Ascending aorta (tissue), 2 donors: ENCODE measurements around the gene BMP6. TPM values are rescaled to one million over a fixed set of nuclear protein-coding genes. Genes with fewer than 3 reads are reported as not detected.

Source experiments
- DNase-seq, 2 donors: peaks; one replicate each; pipeline ENCODE4 v3.0.0-alpha.2; 2019; ENCODE audit warnings: low spot score in 2 of 2
- H3K27ac ChIP-seq, 2 donors: fragments of 200-600 bp; sonication (generic); one replicate each; pipeline ENCODE4 v1.5.1; 2016 to 2017; ENCODE audit warnings: mild to moderate bottlenecking in 1 of 2
- H3K27me3 ChIP-seq: fragments of 200-600 bp; sonication (generic); one replicate; pipeline ENCODE4 v1.5.1; 2017
- H3K36me3 ChIP-seq, 2 donors: fragments of 200-600 bp; sonication (generic); one replicate each; pipeline ENCODE4 v1.5.1; 2016
- H3K4me1 ChIP-seq, 2 donors: fragments of 200-600 bp; sonication (generic); one replicate each; pipeline ENCODE4 v1.5.1; 2016 to 2017; ENCODE audit warnings: mild to moderate bottlenecking in 1 of 2
- H3K4me3 ChIP-seq, 2 donors: fragments of 200-600 bp; sonication (generic); one replicate each; pipeline ENCODE4 v1.5.1; 2016 to 2017; ENCODE audit warnings: mild to moderate bottlenecking in 1 of 2
- H3K9me3 ChIP-seq, 2 donors: fragments of 200-600 bp; sonication (generic); one replicate each; pipeline ENCODE4 v1.5.1; 2016
- CTCF ChIP-seq, 3 experiments: fragments of 200-600 bp in 2 of 3; fragments of 450-650 bp in 1 of 3; sonication (generic) in 2 of 3; IDR thresholded peaks; one replicate each; pipeline ENCODE4 v1.5.1; 2016 to 2019; ENCODE audit warnings: antibody characterized with exemption in 3 of 3, mild to moderate bottlenecking in 1 of 3, moderate library complexity in 1 of 3
- intact Hi-C: fragments of 100-400 bp; cut with DNase I; formaldehyde crosslinking; loops from one replicate; pipeline ENCODE4 v1.15.1; 2023
- total RNA-seq: library from RNA; depleted of rRNA; stranded (reverse); fragments of >200 nt; gene quantifications from one replicate; pipeline ENCODE4 v1.1.0, GENCODE V29; 2016

BMP6 gene
- total RNA-seq, 1 donor from 2014 or later = 16.0 TPM

DNA sequence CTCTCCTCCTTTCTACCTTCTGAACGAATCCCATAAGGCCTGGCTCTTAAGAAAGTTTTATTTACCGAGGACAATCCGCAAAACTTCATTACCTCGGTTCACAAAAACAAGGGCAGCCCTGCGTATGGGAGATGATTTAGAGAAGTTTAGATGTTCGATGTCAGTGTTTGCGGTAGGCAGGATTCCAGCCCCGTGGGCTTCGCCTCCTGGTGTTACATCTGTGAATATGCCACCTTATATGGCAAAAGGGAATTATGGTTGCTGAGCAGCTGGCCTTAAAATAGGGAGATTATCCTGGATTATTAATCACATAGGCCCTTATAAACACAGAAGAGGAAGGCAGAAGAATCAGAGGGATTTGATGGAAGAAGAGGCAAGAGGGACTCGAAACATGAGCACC is 21.1 kb downstream of the BMP6 start:
- H3K9me3 ChIP-seq = no peaks in the 10 kb centered on the region
- no peak for TF ChIP-seq CTCF (IDR thresholded peaks at IDR 0.05)
- no peak for DNase-seq
- H3K27ac ChIP-seq = no peak overlapping the region
- H3K4me1 ChIP-seq = no peaks in the 10 kb centered on the region
- H3K27me3 ChIP-seq = no peaks in the 10 kb centered on the region
- intact Hi-C loops = no loop called here
- no peaks in the 10 kb centered on the region for H3K36me3 ChIP-seq
- no peak overlapping the region for H3K4me3 ChIP-seq

- H3K27ac ChIP-seq = no peak overlapping the region
- intact Hi-C loops = no loop called here
- no peaks in the 10 kb centered on the region for H3K9me3 ChIP-seq
- H3K27me3 ChIP-seq = no peaks in the 10 kb centered on the region
- DNase-seq = no peak
- no peaks in the 10 kb centered on the region for H3K36me3 ChIP-seq
- H3K4me1 ChIP-seq = no peaks in the 10 kb centered on the region
- no peak for TF ChIP-seq CTCF (IDR thresholded peaks at IDR 0.05)
- H3K4me3 ChIP-seq = no peak overlapping the region
Observed at GRCh38 chr6:7747433-7747832, 21.5 kb downstream of the BMP6 start.

DNA sequence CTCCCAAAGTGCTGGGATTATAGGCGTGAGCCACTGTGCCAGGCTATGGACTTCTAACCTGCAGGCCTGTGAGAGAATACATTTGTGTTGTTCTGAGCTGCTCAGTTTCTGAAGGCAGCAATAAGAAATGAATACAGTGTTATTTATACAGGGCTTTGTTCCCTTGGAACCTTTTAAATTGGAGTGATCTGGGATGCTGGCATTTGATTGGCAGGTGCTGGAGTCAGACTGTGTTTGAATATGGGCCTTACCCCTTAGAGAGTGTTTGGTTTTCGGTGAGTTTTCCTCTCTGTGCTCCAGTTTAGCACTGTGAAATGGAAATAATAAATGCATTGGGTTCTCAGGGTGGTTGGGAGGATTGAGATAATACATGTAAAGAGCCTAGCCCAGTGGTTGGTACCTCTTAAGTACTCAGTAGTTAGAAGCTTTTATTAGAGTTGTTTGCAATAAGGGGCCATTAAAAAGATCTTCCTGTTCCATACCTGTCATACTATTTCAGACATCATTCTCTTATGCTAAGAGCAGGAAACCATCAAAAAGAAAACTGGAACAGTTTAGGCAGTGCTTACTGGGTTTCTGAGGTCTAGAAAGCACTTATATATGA is 22.1 kb downstream of the BMP6 start:
- DNase-seq = no peak
- Histone ChIP-seq H3K9me3 (no peaks in the 10 kb centered on the region), H3K36me3 (no peaks in the 10 kb centered on the region), H3K4me3 (no peak overlapping the region), H3K27me3 (no peaks in the 10 kb centered on the region), H3K4me1 (no peaks in the 10 kb centered on the region), H3K27ac (no peak overlapping the region)
- intact Hi-C loops = no loop called here
- no peak for TF ChIP-seq CTCF (IDR thresholded peaks at IDR 0.05)

DNA sequence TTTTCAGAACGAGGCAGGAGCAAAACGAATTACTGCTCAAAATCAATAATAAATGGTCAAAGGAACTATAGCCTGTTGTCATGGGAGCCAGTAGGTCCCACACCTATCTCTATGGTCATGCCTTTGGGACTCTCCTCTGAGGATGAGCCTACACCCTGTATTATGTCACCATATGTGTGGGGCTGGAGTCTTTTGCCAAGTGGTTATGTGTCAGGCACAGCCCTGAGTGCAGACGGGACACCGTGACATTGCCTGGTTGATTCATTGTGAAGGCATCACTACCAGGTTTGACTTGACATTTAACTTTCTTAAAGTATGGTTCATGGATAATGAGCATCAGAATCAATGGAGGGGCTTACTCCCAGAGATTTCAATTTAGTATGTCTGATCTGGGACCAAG is 23.6 kb downstream of the BMP6 start:
- intact Hi-C loops = no loop called here
- no peaks in the 10 kb centered on the region for H3K36me3 ChIP-seq
- no peak for TF ChIP-seq CTCF (IDR thresholded peaks at IDR 0.05)
- no peak overlapping the region for H3K27ac ChIP-seq
- no peaks in the 10 kb centered on the region for H3K4me1 ChIP-seq
- no peak overlapping the region for H3K4me3 ChIP-seq
- no peaks in the 10 kb centered on the region for H3K9me3 ChIP-seq
- no peaks in the 10 kb centered on the region for H3K27me3 ChIP-seq
- no peak for DNase-seq

GRCh38 chr6:7750197-7750596 is 24.3 kb downstream of the BMP6 start:
- intact Hi-C loops = no loop called here
- no peaks in the 10 kb centered on the region for H3K4me1 ChIP-seq
- no peak for DNase-seq
- H3K27ac ChIP-seq = no peak overlapping the region
- TF ChIP-seq CTCF (IDR thresholded peaks at IDR 0.05) = no peak
- H3K27me3 ChIP-seq = no peaks in the 10 kb centered on the region
- no peak overlapping the region for H3K4me3 ChIP-seq
- no peaks in the 10 kb centered on the region for H3K36me3 ChIP-seq
- H3K9me3 ChIP-seq = no peaks in the 10 kb centered on the region

- no peak for TF ChIP-seq CTCF (IDR thresholded peaks at IDR 0.05)
- DNase-seq = no peak
- Histone ChIP-seq H3K27me3 (no peaks in the 10 kb centered on the region), H3K9me3 (peaks cover 0 to 7% of the 10 kb centered on the region in 2 donors), H3K4me3 (no peak overlapping the region), H3K36me3 (no peaks in the 10 kb centered on the region), H3K27ac (no peak overlapping the region), H3K4me1 (no peaks in the 10 kb centered on the region)
- intact Hi-C loops = no loop called here
Observed at GRCh38 chr6:7758456-7758855, 32.6 kb downstream of the BMP6 start.
